Measurements from ENCODE around the gene ALDH1L1. TPM values are rescaled to one million over a fixed set of nuclear protein-coding genes. Genes with fewer than 3 reads are reported as not detected.

Gene ALDH1L1
- total and polyA plus RNA-seq, 9 donors = 8.3 to 85.5 (median 45.1) TPM

DNA sequence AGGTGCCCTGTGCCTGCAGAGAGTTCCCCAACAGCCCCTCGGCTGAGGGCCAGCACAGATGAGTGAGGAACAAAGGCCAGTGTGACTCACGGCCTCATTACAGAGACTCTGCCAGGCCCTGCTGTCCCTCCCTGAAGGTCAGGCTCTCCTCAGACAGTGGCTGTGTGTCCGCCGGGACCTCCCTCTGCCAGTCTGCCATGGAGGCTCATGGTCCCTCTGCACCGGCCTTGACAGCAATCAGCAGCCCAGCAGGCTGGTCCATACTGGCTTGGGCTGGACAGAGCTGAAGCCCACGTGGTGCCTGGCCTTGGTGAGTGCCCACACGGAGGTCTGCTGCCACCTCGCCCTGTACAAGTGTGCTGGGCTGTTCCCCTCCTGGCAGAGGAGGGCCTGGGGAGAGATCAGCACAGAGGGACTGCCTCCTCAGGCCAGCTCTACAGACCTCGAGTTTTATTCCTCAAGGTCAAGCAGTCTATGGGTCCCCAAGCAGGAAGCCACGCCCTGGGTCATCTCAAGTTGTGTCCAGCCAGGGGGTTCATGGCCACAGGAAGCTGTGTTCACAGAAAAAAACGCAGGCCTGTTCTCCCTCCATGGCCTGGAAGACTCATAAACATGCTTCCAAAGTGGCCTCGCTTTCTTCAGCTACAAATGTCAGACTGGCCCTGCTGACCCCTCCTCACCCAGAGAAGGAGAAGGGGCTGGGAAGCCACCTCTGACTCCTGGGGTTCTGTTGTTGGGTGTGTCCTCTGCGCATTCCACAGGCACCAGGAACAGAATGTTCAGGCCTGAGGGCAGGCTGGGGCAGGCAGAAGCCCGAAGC is 123.5 kb downstream of the ALDH1L1 start:
- no peaks in the 10 kb centered on the region for H3K9me3 ChIP-seq
- whole genome bisulfite sequencing, 3 donors = 53 to 59% (median 58%) methylated on average over 14 of the region's 14 CpGs
- H3K36me3 ChIP-seq = no peaks in the 10 kb centered on the region
- intact Hi-C loops (cut with DNase I) = no loop called here
- TF ChIP-seq CTCF (IDR thresholded peaks at IDR 0.05) = no peak
- TF ChIP-seq EP300 (IDR thresholded peaks at IDR 0.05) = no peak
- TF ChIP-seq POLR2A (IDR thresholded peaks at IDR 0.05) = no peak
- H3K27me3 ChIP-seq = no peaks in the 10 kb centered on the region
- no peak overlapping the region for H3K4me3 ChIP-seq
- peak in 2 of 5 donors; percentile 19 to 50 for DNase-seq
- peaks cover 18% of the 10 kb centered on the region for H3K4me1 ChIP-seq (ENCODE audit: insufficient read depth)
- H3K27ac ChIP-seq = no peak overlapping the region

DNA sequence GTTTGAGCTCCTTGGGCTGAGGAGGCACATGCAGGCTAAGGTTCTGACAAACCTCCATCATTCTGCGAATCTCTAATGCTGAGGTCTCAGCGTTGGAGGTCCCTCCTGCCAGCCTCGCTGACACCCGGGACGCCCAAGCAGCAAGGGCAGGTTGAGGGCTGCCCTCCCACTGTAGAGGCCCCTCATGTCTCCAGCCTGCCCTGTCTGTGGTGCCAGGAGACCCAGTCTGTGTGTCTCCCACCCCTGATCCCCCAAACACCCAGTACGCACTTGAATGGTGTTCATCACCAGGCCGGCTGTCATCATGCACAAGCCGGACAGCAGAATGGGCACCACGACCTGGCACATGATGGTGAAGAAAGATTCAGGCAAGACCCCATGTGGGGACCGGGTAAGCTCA is 124.3 kb downstream of the ALDH1L1 start:
- intact Hi-C loops (cut with DNase I) = no loop called here
- Histone ChIP-seq H3K27ac (no peak overlapping the region), H3K27me3 (no peaks in the 10 kb centered on the region), H3K4me3 (no peak overlapping the region), H3K4me1 (ENCODE audit: insufficient read depth) (peaks cover 15% of the 10 kb centered on the region), H3K36me3 (no peaks in the 10 kb centered on the region), H3K9me3 (no peaks in the 10 kb centered on the region)
- WGBS, 3 donors = 92 to 98% (median 98%) methylated on average over 10 of the region's 10 CpGs
- DNase-seq = no peak
- TF ChIP-seq POLR2A (IDR thresholded peaks at IDR 0.05) = no peak
- no peak for TF ChIP-seq CTCF (IDR thresholded peaks at IDR 0.05)
- TF ChIP-seq EP300 (IDR thresholded peaks at IDR 0.05) = no peak

GRCh38 chr3:126054870-126055269 is 125.5 kb downstream of the ALDH1L1 start:
- peaks cover 10% of the 10 kb centered on the region for H3K4me1 ChIP-seq (ENCODE audit: insufficient read depth)
- H3K9me3 ChIP-seq = no peaks in the 10 kb centered on the region
- H3K27ac ChIP-seq = no peak overlapping the region
- H3K27me3 ChIP-seq = no peaks in the 10 kb centered on the region
- H3K4me3 ChIP-seq = no peak overlapping the region
- no peaks in the 10 kb centered on the region for H3K36me3 ChIP-seq
- TF ChIP-seq CTCF (IDR thresholded peaks at IDR 0.05) (no peak), EP300 (IDR thresholded peaks at IDR 0.05) (no peak), POLR2A (IDR thresholded peaks at IDR 0.05) (no peak)
- intact Hi-C loops (cut with DNase I) = no loop called here
- no peak for DNase-seq
- 93 to 99% (median 94%) methylated on average over 5 of the region's 5 CpGs for WGBS, 3 donors

- Histone ChIP-seq H3K4me3 (no peak overlapping the region), H3K9me3 (no peaks in the 10 kb centered on the region), H3K36me3 (no peaks in the 10 kb centered on the region), H3K4me1 (ENCODE audit: insufficient read depth) (peaks cover 10% of the 10 kb centered on the region), H3K27ac (no peak overlapping the region), H3K27me3 (no peaks in the 10 kb centered on the region)
- TF ChIP-seq EP300 (IDR thresholded peaks at IDR 0.05) (no peak), CTCF (IDR thresholded peaks at IDR 0.05) (no peak), POLR2A (IDR thresholded peaks at IDR 0.05) (no peak)
- WGBS, 3 donors = 93 to 94% (median 93%) methylated on average over 6 of the region's 6 CpGs
- intact Hi-C loops (cut with DNase I) = no loop called here
- no peak for DNase-seq
These were observed 126.3 kb downstream of the ALDH1L1 start for GRCh38 chr3:126053949-126054569.

Small RNA genes within 50 kb of the gene (small RNA-seq; reads per million reads assigned to genes)
- not detected for gene RNU1-30P

Other genes starting within 250 kb of the ALDH1L1 start
- under 1 TPM in 1 of 7 donors, not detected in 6; 0.23 TPM for gene ROPN1B, start 211.4 kb downstream of the ALDH1L1 start, total RNA-seq
- gene ROPN1B, start 211.4 kb downstream of the ALDH1L1 start, polyA plus RNA-seq = not detected
- 100 to 1,000 TPM in 1 of 7 donors, 10 to 100 TPM in 6; 58.1 to 107 (median 85.9) TPM for gene SLC41A3, start 96.5 kb downstream of the ALDH1L1 start, total RNA-seq
- gene SLC41A3, start 96.5 kb downstream of the ALDH1L1 start, polyA plus RNA-seq = 10 to 100 TPM; 58.5 to 70.6 TPM
- 10 to 100 TPM; 23.2 to 83.3 (median 40.0) TPM for gene KLF15, start 176.8 kb upstream of the ALDH1L1 start, total RNA-seq
- 10 to 100 TPM; 13.4 to 61.4 TPM for gene KLF15, start 176.8 kb upstream of the ALDH1L1 start, polyA plus RNA-seq
- gene CFAP100, start 214.3 kb upstream of the ALDH1L1 start, total RNA-seq = 10 to 100 TPM in 1 of 7 donors, 1 to 10 TPM in 4, not detected in 2; 1.5 to 21.3 (median 1.7) TPM
- under 1 TPM in 1 of 2 donors, not detected in 1; 0.06 TPM for gene CFAP100, start 214.3 kb upstream of the ALDH1L1 start, polyA plus RNA-seq

All from ovary (tissue), 9 donors.